Suprapubic skin (tissue), 4 donors: Measurements from ENCODE around the gene MTAP.

Experiments
- POLR2A ChIP-seq, 2 donors: fragments of 450-650 bp; IDR thresholded peaks; one replicate each; pipeline ENCODE4 v1.6.1; 2017; ENCODE audit warnings: antibody characterized with exemption in 2 of 2, mild to moderate bottlenecking in 2 of 2, moderate library complexity in 2 of 2
- POLR2AphosphoS5 ChIP-seq, 3 donors: sonication (generic); formaldehyde crosslinking; IDR thresholded peaks; one replicate each; pipeline ENCODE4 v1.6.1; 2017; ENCODE audit warnings: antibody characterized with exemption in 3 of 3
- TF ChIP-seq, protein P1 (sequence below), 2 donors: fragments of 200-600 bp in 1 of 2; fragments of 450-650 bp in 1 of 2; sonication (generic) in 1 of 2; IDR thresholded peaks; one replicate each; pipeline ENCODE4 v1.5.1; 2016 to 2019; ENCODE audit warnings: antibody characterized with exemption in 2 of 2, mild to moderate bottlenecking in 1 of 2, moderate library complexity in 1 of 2

DNA sequence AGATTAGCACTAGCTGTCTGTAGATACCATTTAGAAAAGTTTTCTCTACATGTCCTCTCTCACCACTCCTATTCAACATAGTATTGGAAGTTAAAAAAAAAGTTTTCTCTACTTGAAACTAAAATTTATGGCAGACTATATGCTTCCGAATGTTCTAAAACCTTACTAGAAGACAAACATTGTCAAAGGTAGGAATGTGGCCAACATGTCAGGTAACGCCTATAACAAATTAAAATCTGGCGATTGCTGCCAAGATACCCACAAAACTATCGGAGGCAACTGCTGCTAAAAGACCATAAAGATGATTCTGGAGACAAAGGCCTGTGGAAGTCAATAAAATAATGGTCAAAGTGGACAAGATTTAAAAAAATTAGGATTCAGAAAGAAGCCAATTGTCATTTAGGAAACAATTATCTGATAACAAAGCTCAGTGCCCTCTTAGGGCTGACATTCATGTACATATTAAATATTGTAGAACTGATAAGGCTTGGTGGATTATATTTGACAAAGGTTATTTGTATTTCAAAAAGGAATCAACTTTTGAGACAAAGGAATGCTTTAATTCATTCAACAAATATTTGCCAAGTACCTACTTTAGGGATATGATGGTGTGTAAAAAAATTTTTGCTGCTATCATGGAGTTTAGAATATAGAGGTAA is 139.0 kb downstream of the MTAP start:
- TF ChIP-seq, protein P1, sequence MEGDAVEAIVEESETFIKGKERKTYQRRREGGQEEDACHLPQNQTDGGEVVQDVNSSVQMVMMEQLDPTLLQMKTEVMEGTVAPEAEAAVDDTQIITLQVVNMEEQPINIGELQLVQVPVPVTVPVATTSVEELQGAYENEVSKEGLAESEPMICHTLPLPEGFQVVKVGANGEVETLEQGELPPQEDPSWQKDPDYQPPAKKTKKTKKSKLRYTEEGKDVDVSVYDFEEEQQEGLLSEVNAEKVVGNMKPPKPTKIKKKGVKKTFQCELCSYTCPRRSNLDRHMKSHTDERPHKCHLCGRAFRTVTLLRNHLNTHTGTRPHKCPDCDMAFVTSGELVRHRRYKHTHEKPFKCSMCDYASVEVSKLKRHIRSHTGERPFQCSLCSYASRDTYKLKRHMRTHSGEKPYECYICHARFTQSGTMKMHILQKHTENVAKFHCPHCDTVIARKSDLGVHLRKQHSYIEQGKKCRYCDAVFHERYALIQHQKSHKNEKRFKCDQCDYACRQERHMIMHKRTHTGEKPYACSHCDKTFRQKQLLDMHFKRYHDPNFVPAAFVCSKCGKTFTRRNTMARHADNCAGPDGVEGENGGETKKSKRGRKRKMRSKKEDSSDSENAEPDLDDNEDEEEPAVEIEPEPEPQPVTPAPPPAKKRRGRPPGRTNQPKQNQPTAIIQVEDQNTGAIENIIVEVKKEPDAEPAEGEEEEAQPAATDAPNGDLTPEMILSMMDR (IDR thresholded peaks at IDR 0.05): no peak
- TF ChIP-seq POLR2A (IDR thresholded peaks at IDR 0.05) (no peak), POLR2AphosphoS5 (IDR thresholded peaks at IDR 0.05) (no peak)
